Upper lobe of left lung (tissue), 4 donors: ENCODE results near the gene ERFL.

Source experiments
- CTCF ChIP-seq, 6 experiments: fragments of 450-650 bp in 4 of 6; fragments of 200-600 bp in 2 of 6; sonication (generic) in 2 of 6; IDR thresholded peaks; one replicate each; pipeline ENCODE4 v1.5.1; 2016 to 2019; ENCODE audit warnings: antibody characterized with exemption in 6 of 6
- EP300 ChIP-seq, 4 donors: sonication (generic); formaldehyde crosslinking; IDR thresholded peaks; one replicate each; pipeline ENCODE4 v1.5.1; 2017; ENCODE audit warnings: antibody characterized with exemption in 4 of 4, control low read depth in 2 of 4
- POLR2A ChIP-seq, 4 donors: fragments of 450-650 bp; IDR thresholded peaks; one replicate each; pipeline ENCODE4 v1.5.1; 2016 to 2017; ENCODE audit warnings: antibody characterized with exemption in 4 of 4, mild to moderate bottlenecking in 2 of 4
- POLR2AphosphoS5 ChIP-seq, 2 donors: sonication (generic); formaldehyde crosslinking; IDR thresholded peaks; one replicate each; pipeline ENCODE4 v1.5.1; 2017; ENCODE audit warnings: antibody characterized with exemption in 2 of 2

GRCh38 chr19:41920882-41921576 lies 7.2 kb downstream of the ERFL start:
- TF ChIP-seq CTCF (IDR thresholded peaks at IDR 0.05) (no peak), POLR2A (IDR thresholded peaks at IDR 0.05) (no peak), POLR2AphosphoS5 (IDR thresholded peaks at IDR 0.05) (no peak), EP300 (IDR thresholded peaks at IDR 0.05) (no peak)
